ENCODE data around the gene SCUBE1.

The SCUBE1 gene

GRCh38 chr22:43303751-43304150, 39.4 kb downstream of the SCUBE1 start:
- Histone ChIP-seq H3K9me2 (replicated peaks; ENCODE audit: low read depth, low read length) (no peaks in the 10 kb centered on the region), H3K36me3 (ENCODE audit: insufficient read depth, low read length) (no peaks in the 10 kb centered on the region), H3K27me3 (ENCODE audit: insufficient read depth, low read length, poor library complexity, severe bottlenecking) (no peaks in the 10 kb centered on the region), H3K79me2 (ENCODE audit: insufficient read depth, low read length) (no peaks in the 10 kb centered on the region), H3K9me3 (ENCODE audit: insufficient read depth, low read depth, low read length) (no peaks in the 10 kb centered on the region), H3K9ac (ENCODE audit: low read depth, low read length, poor library complexity, severe bottlenecking) (no peak overlapping the region), H3F3A (ENCODE audit: low read depth) (no peaks in the 10 kb centered on the region), H3K4me1 (ENCODE audit: insufficient read depth, low read length, poor library complexity, severe bottlenecking) (no peaks in the 10 kb centered on the region), H3K4me2 (ENCODE audit: low read depth, low read length, poor library complexity, severe bottlenecking) (no peak overlapping the region), H3K4me3 (ENCODE audit: low read length, poor library complexity, severe bottlenecking) (no peak overlapping the region), H4K20me1 (ENCODE audit: insufficient read depth, low read length, poor library complexity, severe bottlenecking) (no peaks in the 10 kb centered on the region), H2AFZ (ENCODE audit: low read length) (no peak overlapping the region)
- TF ChIP-seq EZH2phosphoT487 (IDR thresholded peaks at IDR 0.05; ENCODE audit: borderline replicate concordance): no peak
- TF ChIP-seq, protein P1, sequence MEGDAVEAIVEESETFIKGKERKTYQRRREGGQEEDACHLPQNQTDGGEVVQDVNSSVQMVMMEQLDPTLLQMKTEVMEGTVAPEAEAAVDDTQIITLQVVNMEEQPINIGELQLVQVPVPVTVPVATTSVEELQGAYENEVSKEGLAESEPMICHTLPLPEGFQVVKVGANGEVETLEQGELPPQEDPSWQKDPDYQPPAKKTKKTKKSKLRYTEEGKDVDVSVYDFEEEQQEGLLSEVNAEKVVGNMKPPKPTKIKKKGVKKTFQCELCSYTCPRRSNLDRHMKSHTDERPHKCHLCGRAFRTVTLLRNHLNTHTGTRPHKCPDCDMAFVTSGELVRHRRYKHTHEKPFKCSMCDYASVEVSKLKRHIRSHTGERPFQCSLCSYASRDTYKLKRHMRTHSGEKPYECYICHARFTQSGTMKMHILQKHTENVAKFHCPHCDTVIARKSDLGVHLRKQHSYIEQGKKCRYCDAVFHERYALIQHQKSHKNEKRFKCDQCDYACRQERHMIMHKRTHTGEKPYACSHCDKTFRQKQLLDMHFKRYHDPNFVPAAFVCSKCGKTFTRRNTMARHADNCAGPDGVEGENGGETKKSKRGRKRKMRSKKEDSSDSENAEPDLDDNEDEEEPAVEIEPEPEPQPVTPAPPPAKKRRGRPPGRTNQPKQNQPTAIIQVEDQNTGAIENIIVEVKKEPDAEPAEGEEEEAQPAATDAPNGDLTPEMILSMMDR (conservative IDR thresholded peaks at IDR 0.05; ENCODE audit: low read length): no peak

- H3K4me2 ChIP-seq (ENCODE audit: low read depth, low read length, poor library complexity, severe bottlenecking): no peak overlapping the region
- no peaks in the 10 kb centered on the region for H3K4me1 ChIP-seq (ENCODE audit: insufficient read depth, low read length, poor library complexity, severe bottlenecking)
- no peak overlapping the region for H3K4me3 ChIP-seq (ENCODE audit: low read length, poor library complexity, severe bottlenecking)
These were observed 40.0 kb downstream of the SCUBE1 start for GRCh38 chr22:43303166-43303565.

GRCh38 chr22:43302531-43303041, 40.6 kb downstream of the SCUBE1 start:
- H3K36me3 ChIP-seq (ENCODE audit: insufficient read depth, low read length): no peaks in the 10 kb centered on the region
- no peak overlapping the region for H3K4me2 ChIP-seq (ENCODE audit: low read depth, low read length, poor library complexity, severe bottlenecking)
- no peaks in the 10 kb centered on the region for H3K79me2 ChIP-seq (ENCODE audit: insufficient read depth, low read length)
- no peak overlapping the region for H3K9ac ChIP-seq (ENCODE audit: low read depth, low read length, poor library complexity, severe bottlenecking)
- no peaks in the 10 kb centered on the region for H3F3A ChIP-seq (ENCODE audit: low read depth)
- no peaks in the 10 kb centered on the region for H3K9me2 ChIP-seq (replicated peaks; ENCODE audit: low read depth, low read length)
- TF ChIP-seq, protein P1 (conservative IDR thresholded peaks at IDR 0.05; ENCODE audit: low read length): no peak
- TF ChIP-seq EZH2phosphoT487 (IDR thresholded peaks at IDR 0.05; ENCODE audit: borderline replicate concordance): no peak
- H3K27me3 ChIP-seq (ENCODE audit: insufficient read depth, low read length, poor library complexity, severe bottlenecking): no peaks in the 10 kb centered on the region
- no peak overlapping the region for H2AFZ ChIP-seq (ENCODE audit: low read length)
- no peak overlapping the region for H3K4me3 ChIP-seq (ENCODE audit: low read length, poor library complexity, severe bottlenecking)
- no peaks in the 10 kb centered on the region for H3K9me3 ChIP-seq (ENCODE audit: insufficient read depth, low read depth, low read length)
- H4K20me1 ChIP-seq (ENCODE audit: insufficient read depth, low read length, poor library complexity, severe bottlenecking): no peaks in the 10 kb centered on the region
- no peaks in the 10 kb centered on the region for H3K4me1 ChIP-seq (ENCODE audit: insufficient read depth, low read length, poor library complexity, severe bottlenecking)

More at GRCh38 chr22:43303166-43303565, 40.0 kb downstream of the SCUBE1 start:
- H2AFZ ChIP-seq (ENCODE audit: low read length): no peak overlapping the region
- H3K36me3 ChIP-seq (ENCODE audit: insufficient read depth, low read length): no peaks in the 10 kb centered on the region
- TF ChIP-seq EZH2phosphoT487 (IDR thresholded peaks at IDR 0.05; ENCODE audit: borderline replicate concordance): no peak
- TF ChIP-seq, protein P1 (conservative IDR thresholded peaks at IDR 0.05; ENCODE audit: low read length): no peak
- H3K79me2 ChIP-seq (ENCODE audit: insufficient read depth, low read length): no peaks in the 10 kb centered on the region
- H3F3A ChIP-seq (ENCODE audit: low read depth): no peaks in the 10 kb centered on the region
- H3K27me3 ChIP-seq (ENCODE audit: insufficient read depth, low read length, poor library complexity, severe bottlenecking): no peaks in the 10 kb centered on the region
- no peaks in the 10 kb centered on the region for H3K9me2 ChIP-seq (replicated peaks; ENCODE audit: low read depth, low read length)
- no peaks in the 10 kb centered on the region for H3K9me3 ChIP-seq (ENCODE audit: insufficient read depth, low read depth, low read length)
- no peak overlapping the region for H3K9ac ChIP-seq (ENCODE audit: low read depth, low read length, poor library complexity, severe bottlenecking)
- no peaks in the 10 kb centered on the region for H4K20me1 ChIP-seq (ENCODE audit: insufficient read depth, low read length, poor library complexity, severe bottlenecking)

Data from Loucy (cell line).